GM12878 (cell line): ENCODE data around the gene RIC1. TPM values are rescaled to one million over a fixed set of nuclear protein-coding genes. Genes with fewer than 3 reads are reported as not detected.
A peak's percentile ranks its signal among the peaks of the same experiment; 100 is the strongest.

Experiments
- ATAC-seq: fragments of 200-7000 bp; cut with Tn5 transposase; 3 replicates; pipeline ENCODE4 v1.9.1; 2020; ENCODE audit warnings: mild to moderate bottlenecking, moderate library complexity
- BruUV-seq: library from RNA; stranded (reverse); fragments of 400-500 nt; replicated peaks from 2 replicates; lab custom pipeline; 2021; lab: Mats Ljungman, UMichigan
- CTCF ChIA-PET: fragments of 300-600 bp; sonication (Branson Sonifier 250); formaldehyde crosslinking; extraction: SDS; loops from one replicate; lab custom pipeline; 2021; ENCODE audit warnings: inconsistent platforms; lab: Yijun Ruan, JAX
- POLR2A ChIA-PET: fragments of 350-600 bp; formaldehyde crosslinking; extraction: SDS; loops from one replicate; lab custom pipeline; 2021; ENCODE audit warnings: inconsistent platforms; lab: Charles Lee
- RAD21 ChIA-PET: fragments of 300-600 bp; sonication (Branson Sonifier 250); formaldehyde crosslinking; loops from one replicate; lab custom pipeline; 2023; ENCODE audit warnings: antibody characterized with exemption; ENCODE audit not compliant: unreplicated experiment; lab: Charles Lee
- SMC1A ChIA-PET: fragments of 300-600 bp; sonication (Branson Sonifier 250); formaldehyde crosslinking; loops from one replicate; lab custom pipeline; 2023; ENCODE audit not compliant: unreplicated experiment, uncharacterized antibody; lab: Charles Lee
- DNase-seq: peaks from one replicate; pipeline ENCODE4 v3.0.0-alpha.2; 2011; ENCODE audit warnings: low read depth, low spot score
- FAIRE-seq: peaks from 3 replicates; lab custom pipeline; 2011; peaks lifted over from hg19 to GRCh38; lab: Jason Lieb, UNC
- H2AFZ ChIP-seq: 2 replicates; pipeline ENCODE4 v1.6.0; 2011; ENCODE audit warnings: low read depth, low read length, control low read depth; ENCODE audit not compliant: control insufficient read depth
- H3K27ac ChIP-seq: 2 replicates; pipeline ENCODE4 v1.5.1; 2011; ENCODE audit warnings: control low read depth; ENCODE audit not compliant: control insufficient read depth, insufficient read depth
- H3K27me3 ChIP-seq, 2 experiments: replicated peaks in 1 of 2; 2 replicates each; pipeline versions ENCODE4 v1.6.0 to v1.6.1; 2011; ENCODE audit warnings: low read length in 1 of 2; ENCODE audit not compliant: control insufficient read depth in 2 of 2, insufficient read depth in 2 of 2
- H3K36me3 ChIP-seq, 2 experiments: 2 replicates each; pipeline ENCODE4 v1.5.1; 2011; ENCODE audit warnings: low read length in 1 of 2; ENCODE audit not compliant: control insufficient read depth in 2 of 2, insufficient read depth in 2 of 2
- H3K4me1 ChIP-seq: 2 replicates; pipeline ENCODE4 v1.6.1; 2011; ENCODE audit warnings: mild to moderate bottlenecking, low read length, moderate library complexity, mixed read lengths; ENCODE audit not compliant: control insufficient read depth, insufficient read depth
- H3K4me2 ChIP-seq: 2 replicates; pipeline ENCODE4 v1.6.0; 2011; ENCODE audit warnings: control low read depth; ENCODE audit not compliant: control insufficient read depth, insufficient read depth
- H3K4me3 ChIP-seq: fragments of 200-600 bp; sonication (generic); 2 replicates; pipeline ENCODE4 v1.5.1; 2016
- H3K79me2 ChIP-seq: 2 replicates; pipeline ENCODE4 v1.6.0; 2011; ENCODE audit warnings: low read length; ENCODE audit not compliant: control insufficient read depth, insufficient read depth
- H3K9ac ChIP-seq: 2 replicates; pipeline ENCODE4 v1.8.0; 2011; ENCODE audit warnings: low read length, control low read depth, mixed read lengths; ENCODE audit not compliant: control insufficient read depth, insufficient read depth
- H3K9me3 ChIP-seq: replicated peaks from 3 replicates; pipeline ENCODE4 v1.5.1; 2011; ENCODE audit warnings: mild to moderate bottlenecking, low read length; ENCODE audit not compliant: control insufficient read depth, insufficient read depth
- H4K20me1 ChIP-seq: 2 replicates; pipeline ENCODE4 v1.6.0; 2011; ENCODE audit not compliant: control insufficient read depth, insufficient read depth
- ATF2 ChIP-seq: IDR thresholded peaks from 2 replicates; pipeline ENCODE4 v1.6.1; 2012; ENCODE audit warnings: low read length, inconsistent platforms
- BCL11A ChIP-seq: IDR thresholded peaks from 2 replicates; pipeline ENCODE4 v1.6.1; 2011; ENCODE audit warnings: low read depth, low read length
- CEBPB ChIP-seq, 2 experiments: fragments of 150-350 bp in 1 of 2; IDR thresholded peaks; 2 replicates each; pipeline ENCODE4 v1.6.1; 2012 to 2014; ENCODE audit warnings: low read depth in 2 of 2, low read length in 2 of 2, borderline replicate concordance in 1 of 2, inconsistent platforms in 1 of 2
- EED ChIP-seq: sonication (generic); IDR thresholded peaks from 2 replicates; pipeline ENCODE4 v1.6.1; 2016; ENCODE audit warnings: antibody characterized with exemption, low read depth
- FOS ChIP-seq: IDR thresholded peaks from 3 replicates; pipeline ENCODE4 v1.6.1; 2011; ENCODE audit warnings: borderline replicate concordance; ENCODE audit not compliant: insufficient read length; ENCODE audit errors: extremely low read depth
- FOXK2 ChIP-seq: fragments of 450-650 bp; IDR thresholded peaks from 2 replicates; pipeline ENCODE4 v1.6.1; 2017; ENCODE audit warnings: mild to moderate bottlenecking, moderate library complexity
- JUNB ChIP-seq: IDR thresholded peaks from 2 replicates; pipeline ENCODE4 v1.6.1; 2016; ENCODE audit warnings: antibody characterized with exemption, mild to moderate bottlenecking
- KDM1A ChIP-seq: fragments of 200-600 bp; sonication (generic); IDR thresholded peaks from 2 replicates; pipeline ENCODE4 v1.6.1; 2016; ENCODE audit warnings: borderline replicate concordance
- LARP7 ChIP-seq: fragments of 450-650 bp; IDR thresholded peaks from 2 replicates; pipeline ENCODE4 v1.6.1; 2017; ENCODE audit warnings: mild to moderate bottlenecking
- MEF2A ChIP-seq: IDR thresholded peaks from 2 replicates; pipeline ENCODE4 v1.6.1; 2011; ENCODE audit warnings: low read depth, mild to moderate bottlenecking, low read length, moderate library complexity; ENCODE audit not compliant: insufficient read depth
- NFYA ChIP-seq: IDR thresholded peaks from 2 replicates; pipeline ENCODE4 v1.6.1; 2011; ENCODE audit warnings: low read depth, mild to moderate bottlenecking, low read length, improper control_type of control experiment, borderline replicate concordance
- NFYB ChIP-seq: IDR thresholded peaks from 2 replicates; pipeline ENCODE4 v1.6.1; 2011; ENCODE audit warnings: low read depth, mild to moderate bottlenecking, low read length, improper control_type of control experiment, moderate library complexity; ENCODE audit not compliant: insufficient read depth
- NR2C1 ChIP-seq: fragments of 450-650 bp; IDR thresholded peaks from 2 replicates; pipeline ENCODE4 v1.6.1; 2017; ENCODE audit warnings: antibody characterized with exemption, mild to moderate bottlenecking, moderate library complexity
- NR2C2 ChIP-seq: IDR thresholded peaks from 2 replicates; pipeline ENCODE4 v1.6.1; 2011; ENCODE audit warnings: borderline replicate concordance, low read depth; ENCODE audit not compliant: control insufficient read depth, insufficient read length
- PML ChIP-seq: IDR thresholded peaks from 2 replicates; pipeline ENCODE4 v1.6.1; 2012; ENCODE audit warnings: low read length, inconsistent platforms
- POLR2AphosphoS5 ChIP-seq: IDR thresholded peaks from 2 replicates; pipeline ENCODE4 v1.6.1; 2011; ENCODE audit warnings: mild to moderate bottlenecking, low read length, inconsistent platforms
- RB1 ChIP-seq: fragments of 450-650 bp; formaldehyde crosslinking; IDR thresholded peaks from 2 replicates; pipeline ENCODE4 v1.6.1; 2017; ENCODE audit warnings: mild to moderate bottlenecking, borderline replicate concordance
- RELA ChIP-seq: fragments of 450-650 bp; IDR thresholded peaks from 2 replicates; pipeline ENCODE4 v1.8.0; 2014; ENCODE audit warnings: borderline replicate concordance; ENCODE audit not compliant: partially characterized antibody
- RUNX3 ChIP-seq: IDR thresholded peaks from 2 replicates; pipeline ENCODE4 v1.6.1; 2012; ENCODE audit warnings: low read length, inconsistent platforms
- SIX5 ChIP-seq: IDR thresholded peaks from 2 replicates; pipeline ENCODE4 v1.6.1; 2011; ENCODE audit warnings: mild to moderate bottlenecking, low read depth, low read length, moderate library complexity; ENCODE audit not compliant: severe bottlenecking
- ZNF622 ChIP-seq: fragments of 450-650 bp; IDR thresholded peaks from 2 replicates; pipeline ENCODE4 v1.6.1; 2017; ENCODE audit warnings: mild to moderate bottlenecking, inconsistent platforms
- ZNF687 ChIP-seq: fragments of 450-650 bp; IDR thresholded peaks from 2 replicates; pipeline ENCODE4 v1.6.1; 2017; ENCODE audit warnings: mild to moderate bottlenecking, moderate library complexity
- WGBS: methylation state at CpG from one replicate; pipeline ENCODE4 v1.1.6; 2016; ENCODE audit warnings: low lambda C conversion rate; ENCODE audit not compliant: insufficient replicate concordance, insufficient coverage; ENCODE audit errors: missing lambda C conversion rate; 5-methylcytosine and 5-hydroxymethylcytosine counted together
- in situ Hi-C: fragments of 300-500 bp; cut with MboI; formaldehyde crosslinking; loops from 9 replicates; pipeline ENCODE4 v1.14.3; 2018; ENCODE audit warnings: mixed read lengths
- intact Hi-C: fragments of 100-400 bp; cut with micrococcal nuclease; formaldehyde crosslinking; loops from one replicate; pipeline ENCODE4 v1.14.2; 2022; ENCODE audit not compliant: unreplicated experiment
- polyA plus RNA-seq, 11 experiments: library from polyadenylated mRNA; depleted of rRNA in 4 of 11; unstranded in 6 of 11; stranded (reverse) in 5 of 11; fragments of >200 nt; fragmentation: Nextera tagmentation in 4 of 11; fragmentation: Illumina TruSeq in 1 of 11; extraction: Ambion mirVana in 4 of 11; extraction: Trizol in 1 of 11; gene quantifications; 1 replicate in 1 of 11; 2 replicates in 10 of 11; pipeline versions ENCODE4 v1.2.1 to v1.2.3, GENCODE V29; 2011 to 2016; ENCODE audit warnings: inconsistent platforms in 2 of 11, missing spikeins in 2 of 11, low read depth in 1 of 11
- total RNA-seq, 4 experiments: library from RNA; depleted of rRNA in 3 of 4; stranded (reverse); fragments of >200 nt in 3 of 4; fragmentation: Illumina TruSeq in 1 of 4; extraction: Trizol in 1 of 4; gene quantifications; 2 replicates each; pipeline versions ENCODE4 v1.2.1 to v1.2.3, GENCODE V29; 2013 to 2021

Gene RIC1
- total and polyA plus RNA-seq, 10 of the 15 experiments (the other 5 are each of a cell fraction or from before 2014, with no cell fraction given) = 6.2 to 59.8 (median 33.3) TPM

- H3K4me3 ChIP-seq = no peak overlapping the region
- peaks cover 24% of the 10 kb centered on the region for H3K4me1 ChIP-seq
- ChIA-PET RAD21 (interaction anchor here (1.0 kb wide), 1 partner anchor 10 kb away, joined by 3 read pairs; no protein-coding TSS in a partner anchor), POLR2A (interaction anchor here (0.6 to 1.1 kb wide), 2 partner anchors 14 to 1101 kb away, joined by 4 read pairs; partner anchors contain the start of gene RIC1), SMC1A (interaction anchor here (0.9 to 2.3 kb wide), 3 partner anchors 10 to 19 kb away, joined by 4 to 6 read pairs (median 5); no protein-coding TSS in a partner anchor), CTCF (interaction anchor here (0.9 kb wide), 1 partner anchor 9 kb away, joined by 3 read pairs; no protein-coding TSS in a partner anchor)
- intact Hi-C loops (no loop called here), in situ Hi-C loops (no loop called here)
- BruUV-seq = no TSS peak
- FAIRE-seq (no peak), ATAC-seq (no peak), DNase-seq (no peak)
- H3K9ac ChIP-seq = no peak overlapping the region
- 36% methylated on average over 1 of the region's 4 CpGs for WGBS
- no peaks in the 10 kb centered on the region for H3K27me3 ChIP-seq
- peaks cover 16% of the 10 kb centered on the region for H3K79me2 ChIP-seq
- H2AFZ ChIP-seq = no peak overlapping the region
- no peaks in the 10 kb centered on the region for H3K36me3 ChIP-seq
- H3K27ac ChIP-seq = no peak overlapping the region
- no peaks in the 10 kb centered on the region; the same call in 1 of the 3 replicates for H3K9me3 ChIP-seq
- H3K4me2 ChIP-seq = no peak overlapping the region
- no peaks in the 10 kb centered on the region for H4K20me1 ChIP-seq
- no peak for TF ChIP-seq MEF2A
- no peak for TF ChIP-seq RB1
- TF ChIP-seq BCL11A = 0 out of 2 replicates have a peak, but pooled peaks have one; percentile 11
- TF ChIP-seq POLR2AphosphoS5 = no peak
- TF ChIP-seq FOXK2 = no peak
- no peak for TF ChIP-seq SIX5
- peak; percentile 81 for TF ChIP-seq JUNB
- TF ChIP-seq NR2C1 = no peak
- TF ChIP-seq RELA = no peak
- no peak for TF ChIP-seq NR2C2
- TF ChIP-seq KDM1A = no peak
- TF ChIP-seq PML = no peak
- TF ChIP-seq NFYB = no peak
- no peak for TF ChIP-seq NFYA
- TF ChIP-seq ZNF687 = no peak
- no peak for TF ChIP-seq LARP7
- TF ChIP-seq ATF2 = 0 out of 2 replicates have a peak, but pooled peaks have one; percentile 39
- TF ChIP-seq ZNF622 = no peak
- TF ChIP-seq RUNX3 = peak; percentile 84
- TF ChIP-seq EED = 0 out of 2 replicates have a peak, but pooled peaks have one; percentile 35
- no peak for TF ChIP-seq FOS
- no peak for TF ChIP-seq CEBPB (IDR thresholded peaks at IDR 0.05; ENCODE audit: borderline replicate concordance in 1 of 2, low read depth in 2 of 2, low read length in 2 of 2)
These were observed 14.7 kb upstream of the RIC1 start for GRCh38 chr9:5614192-5614591.
